ENCODE data around the gene SRBD1.

The SRBD1 gene

GRCh38 chr2:45588158-45588829, 22.8 kb downstream of the SRBD1 start:
- DNase-seq = no peak

- no peak for DNase-seq
Observed at GRCh38 chr2:45586600-45586999, 24.5 kb downstream of the SRBD1 start.

DNA sequence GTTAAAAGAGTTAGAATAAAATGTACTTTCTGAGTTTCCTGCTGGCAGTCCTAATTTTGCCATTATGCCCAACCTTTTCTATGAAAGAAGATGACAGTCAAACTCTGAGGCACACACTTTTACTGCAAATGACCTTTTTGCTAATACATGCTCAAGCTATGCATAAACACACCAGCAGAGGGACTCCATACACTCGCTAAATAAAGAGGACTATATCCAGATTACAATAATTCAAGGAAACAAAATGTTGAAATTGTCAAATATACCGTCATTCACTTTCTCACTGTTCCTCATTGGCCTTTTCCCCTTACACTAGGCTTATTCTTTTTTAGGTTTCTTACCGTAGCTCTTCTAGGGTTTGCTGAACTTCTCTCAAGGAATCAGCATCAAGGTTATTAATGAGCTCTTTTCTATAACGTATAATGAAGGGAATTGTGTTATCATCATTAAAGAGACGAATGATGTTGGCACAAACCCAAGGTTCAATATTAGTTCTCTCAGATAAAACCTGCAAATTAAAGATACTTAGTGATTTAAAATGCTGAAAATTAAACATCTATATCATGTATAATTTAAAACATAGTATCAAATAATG, 25.7 kb downstream of the SRBD1 start:
- DNase-seq = no peak

GRCh38 chr2:45583977-45584376, 27.1 kb downstream of the SRBD1 start:
- no peak for DNase-seq

GRCh38 chr2:45582522-45582921, 28.5 kb downstream of the SRBD1 start:
- DNase-seq = no peak

DNA sequence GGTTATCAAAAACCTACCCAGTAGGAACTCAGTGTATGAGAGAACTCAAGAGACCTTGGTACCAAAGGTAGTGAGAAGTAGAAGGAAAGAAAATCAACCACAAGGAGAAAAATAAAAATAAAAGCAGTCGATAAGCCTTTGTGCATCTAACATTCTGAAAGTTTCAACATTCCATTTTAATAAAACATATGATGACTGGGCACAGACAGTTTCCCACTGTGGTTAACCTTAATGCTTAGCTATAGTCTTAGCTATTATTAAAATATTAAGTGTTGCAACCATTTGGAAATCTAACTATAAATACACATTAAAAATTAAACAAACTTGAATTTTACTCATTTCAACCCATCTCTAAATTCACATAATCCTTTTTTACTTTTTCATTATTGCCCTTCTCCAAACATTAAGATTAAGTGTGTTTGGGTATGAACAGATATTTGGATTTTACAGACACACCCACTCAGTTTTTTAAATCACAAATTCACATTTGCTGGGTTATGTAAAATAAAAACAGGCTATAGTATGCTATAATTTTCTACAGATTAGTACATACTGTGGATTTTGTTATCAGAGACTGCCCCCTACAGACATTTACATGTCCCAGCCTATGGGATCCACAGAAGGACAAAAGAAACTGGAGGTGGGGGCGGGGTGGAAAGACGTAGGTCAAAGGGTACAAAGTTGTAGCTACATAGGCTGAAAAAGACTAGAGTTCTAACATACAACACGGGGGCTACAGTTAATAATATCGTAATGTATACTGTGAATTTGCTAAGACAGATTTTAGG, 32.8 kb downstream of the SRBD1 start:
- DNase-seq = no peak

DNA sequence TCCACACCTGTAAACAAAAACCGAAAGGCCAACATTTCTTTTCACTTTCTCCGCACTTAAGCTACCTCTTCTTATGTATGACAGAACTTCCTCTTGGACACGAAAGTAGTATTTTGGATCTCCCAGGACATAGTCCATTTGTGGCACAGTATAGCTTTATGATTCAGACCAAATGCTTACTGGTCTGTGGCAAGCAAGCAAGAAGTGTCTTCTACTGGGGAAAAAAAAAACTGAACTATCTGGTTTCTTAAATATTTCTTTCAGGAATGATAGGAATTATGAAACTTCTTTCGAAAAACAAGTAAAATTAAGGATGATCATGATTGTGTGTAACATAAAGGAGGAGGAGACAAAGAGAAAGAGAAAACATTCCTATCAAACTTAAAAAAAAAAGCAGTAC, 33.6 kb downstream of the SRBD1 start:
- no peak for DNase-seq

DNA sequence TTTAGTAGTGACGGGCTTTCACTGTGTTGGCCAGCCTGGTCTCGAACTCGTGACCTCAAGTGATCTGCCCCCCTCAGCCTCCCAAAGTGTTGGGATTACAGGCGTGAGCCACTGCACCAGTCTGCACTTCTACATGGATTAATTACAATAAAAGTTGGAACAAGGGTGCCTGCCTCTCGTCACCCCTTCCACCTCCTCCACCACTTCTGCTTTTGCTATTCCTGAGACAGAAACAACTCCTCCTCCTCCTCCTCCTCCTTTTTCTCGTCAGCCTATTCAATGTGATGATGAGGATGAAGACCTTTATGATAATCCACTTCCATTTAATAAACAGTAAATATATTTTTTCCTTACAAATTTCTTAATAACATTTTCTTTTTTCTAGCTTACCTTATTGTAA, 35.2 kb downstream of the SRBD1 start:
- no peak for DNase-seq

DNA sequence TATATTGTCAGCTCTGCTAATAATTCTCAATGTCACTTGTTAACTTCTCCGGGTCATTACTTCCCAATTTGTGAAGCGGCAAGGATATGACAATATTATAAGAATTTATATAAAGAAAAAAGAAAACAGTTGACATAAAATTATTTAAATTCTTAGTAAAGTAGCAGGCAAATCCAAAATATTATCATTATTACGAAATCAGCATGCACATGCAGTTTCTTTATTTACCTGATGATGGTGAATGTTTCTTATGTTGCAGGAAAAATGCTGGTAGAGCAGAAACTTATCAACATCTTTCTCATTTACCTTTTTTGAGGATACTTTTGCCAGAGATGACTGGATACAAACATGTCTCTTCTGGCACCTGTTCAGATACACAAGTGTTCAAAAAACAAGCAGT, 38.1 kb downstream of the SRBD1 start:
- no peak for DNase-seq

DNA sequence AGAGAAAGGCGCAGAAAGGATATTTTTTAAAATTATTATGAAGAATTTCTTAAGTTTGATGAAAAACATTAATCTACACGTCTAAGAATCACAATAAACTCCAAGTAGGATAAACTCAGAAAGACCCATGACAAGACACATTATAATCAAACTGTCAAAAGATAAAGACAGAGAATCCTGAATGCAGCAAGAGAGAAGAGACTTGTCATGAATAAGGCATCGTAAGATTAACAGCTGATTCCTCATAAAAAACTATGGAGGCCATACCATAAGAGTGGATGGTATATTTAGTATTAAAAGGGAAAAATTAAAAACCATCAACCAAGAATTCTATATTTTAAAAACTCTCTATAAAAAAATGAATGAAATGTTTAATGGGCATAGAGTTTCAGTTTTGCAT, 39.1 kb downstream of the SRBD1 start:
- no peak for DNase-seq

GRCh38 chr2:45570671-45571334, 40.3 kb downstream of the SRBD1 start:
- DNase-seq = no peak

DNA sequence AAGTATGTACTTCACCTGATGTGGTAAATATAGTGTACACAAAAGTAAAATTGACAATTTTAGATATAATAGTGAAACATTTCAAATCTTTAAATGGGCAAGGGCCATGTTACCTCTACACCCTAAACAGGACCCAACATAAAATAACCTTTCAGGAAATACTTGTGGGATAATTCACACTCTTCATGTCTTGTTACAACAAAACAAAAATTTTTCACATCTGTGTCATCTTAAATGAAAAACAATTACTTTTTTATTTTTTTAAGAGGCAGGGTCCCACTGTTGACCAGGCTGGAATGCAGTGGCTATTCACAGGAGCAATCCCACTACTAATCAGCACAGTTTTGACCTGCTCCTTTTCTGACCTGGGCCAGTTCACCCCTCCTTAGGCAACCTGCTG, 42.1 kb downstream of the SRBD1 start:
- DNase-seq = no peak

GRCh38 chr2:45567974-45568789, 42.9 kb downstream of the SRBD1 start:
- DNase-seq = no peak

- no peak for DNase-seq
Observed at GRCh38 chr2:45567288-45567963, 43.6 kb downstream of the SRBD1 start.

GRCh38 chr2:45559436-45559835, 51.6 kb downstream of the SRBD1 start:
- DNase-seq = no peak

DNA sequence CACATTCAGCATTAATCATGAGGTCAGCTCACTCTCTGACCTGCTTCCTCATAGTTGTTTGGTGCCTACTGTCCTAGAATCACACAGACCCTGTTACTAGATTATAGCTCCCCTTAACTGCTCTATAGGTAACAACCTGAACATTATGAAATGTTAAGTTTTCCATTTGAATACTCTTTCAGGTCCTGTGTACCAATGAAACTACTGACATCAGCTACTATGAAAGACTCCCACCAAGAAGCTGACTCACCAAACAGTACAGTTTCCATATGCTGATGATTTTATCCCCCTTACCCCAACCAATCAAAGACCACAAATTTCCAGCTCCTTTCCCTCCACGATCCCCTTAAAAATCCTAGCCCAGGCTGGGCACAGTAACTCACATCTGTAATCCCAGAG, 56.3 kb downstream of the SRBD1 start:
- DNase-seq = no peak

GRCh38 chr2:45554073-45554741, 56.9 kb downstream of the SRBD1 start:
- DNase-seq = no peak

GRCh38 chr2:45551862-45552261, 59.2 kb downstream of the SRBD1 start:
- DNase-seq = no peak

GRCh38 chr2:45545943-45546342, 65.1 kb downstream of the SRBD1 start:
- no peak for DNase-seq

GRCh38 chr2:45543257-45543656, 67.8 kb downstream of the SRBD1 start:
- no peak for DNase-seq

- no peak for DNase-seq
Observed at GRCh38 chr2:45542013-45542412, 69.1 kb downstream of the SRBD1 start.

- DNase-seq = no peak
Observed at GRCh38 chr2:45541450-45541849, 69.6 kb downstream of the SRBD1 start.

Measured in activated gamma-delta T cell (primary cell).